ENCODE results near the gene SGK2. TPM values are rescaled to one million over a fixed set of nuclear protein-coding genes. Genes with fewer than 3 reads are reported as not detected.

The SGK2 gene
- 7.7 TPM for total RNA-seq

DNA sequence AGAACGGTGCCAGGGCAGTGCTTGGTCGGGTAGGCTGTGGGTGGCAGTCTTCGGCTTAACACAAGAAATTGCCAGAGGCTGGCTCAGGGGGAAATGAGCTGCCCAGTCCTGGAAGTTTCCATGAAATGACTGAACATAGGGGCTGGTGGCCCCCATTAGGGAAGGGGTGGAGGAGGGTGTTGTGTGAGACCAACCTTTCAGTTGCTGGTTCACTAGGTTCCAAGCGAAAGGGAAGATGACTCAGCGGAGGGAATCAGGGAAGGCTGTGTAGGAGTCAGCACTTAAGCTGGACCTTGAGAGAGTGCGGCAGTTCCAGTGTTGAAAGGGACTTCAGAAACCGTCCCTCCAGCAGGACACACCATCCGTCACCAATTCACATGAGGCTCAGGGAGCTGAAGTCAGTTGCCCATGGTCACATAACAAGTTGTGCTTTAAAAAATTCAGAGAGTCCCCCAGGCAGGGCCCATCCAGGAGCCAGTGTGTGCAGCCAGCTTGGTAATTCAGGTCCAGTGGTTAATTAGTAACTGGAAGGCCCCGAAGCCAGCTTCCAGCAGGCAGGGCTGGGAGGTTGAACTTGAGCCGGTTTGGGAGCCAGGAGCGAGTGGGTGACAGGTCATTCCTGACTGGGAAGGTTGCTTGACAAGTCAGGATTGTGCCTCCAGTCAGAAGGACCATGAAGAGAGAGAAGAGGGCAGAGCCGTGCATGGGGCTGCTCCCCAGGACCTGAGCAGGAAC, at the start of gene SGK2:
TSS of gene SGK2 (plus strand) at position 616 of the 735 bp plus-strand sequence. CDS start 7,469 bp downstream, outside the sequence.
- DNase-seq (ENCODE audit: low spot score), result no peak
- ATAC-seq, result peak; percentile 41
- intact Hi-C loops (cut with DNase I), result no loop called here

DNA sequence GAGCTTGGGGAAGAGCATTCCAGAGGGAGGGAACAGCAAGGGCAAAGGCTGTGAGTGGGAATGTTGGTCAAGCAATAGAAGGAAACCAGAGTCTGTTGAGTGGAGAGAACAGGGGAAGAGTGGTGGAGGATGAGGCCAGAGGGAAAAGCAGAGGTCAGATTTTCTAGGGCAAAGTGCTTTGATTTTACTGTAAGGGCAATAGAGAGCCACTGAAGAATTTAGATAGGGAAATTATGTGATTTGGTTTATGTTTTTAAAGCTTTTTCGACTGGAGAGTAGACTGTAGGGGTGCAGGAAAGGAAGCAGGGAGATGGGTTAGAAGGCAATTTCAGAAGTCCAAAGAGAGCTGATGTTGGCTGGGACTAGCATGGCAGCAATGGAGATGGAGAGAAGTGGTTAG, 46.9 kb upstream of the SGK2 start:
- DNase-seq (ENCODE audit: low spot score) (no peak), ATAC-seq (no peak)
- intact Hi-C loops (cut with DNase I), result no loop called here

DNA sequence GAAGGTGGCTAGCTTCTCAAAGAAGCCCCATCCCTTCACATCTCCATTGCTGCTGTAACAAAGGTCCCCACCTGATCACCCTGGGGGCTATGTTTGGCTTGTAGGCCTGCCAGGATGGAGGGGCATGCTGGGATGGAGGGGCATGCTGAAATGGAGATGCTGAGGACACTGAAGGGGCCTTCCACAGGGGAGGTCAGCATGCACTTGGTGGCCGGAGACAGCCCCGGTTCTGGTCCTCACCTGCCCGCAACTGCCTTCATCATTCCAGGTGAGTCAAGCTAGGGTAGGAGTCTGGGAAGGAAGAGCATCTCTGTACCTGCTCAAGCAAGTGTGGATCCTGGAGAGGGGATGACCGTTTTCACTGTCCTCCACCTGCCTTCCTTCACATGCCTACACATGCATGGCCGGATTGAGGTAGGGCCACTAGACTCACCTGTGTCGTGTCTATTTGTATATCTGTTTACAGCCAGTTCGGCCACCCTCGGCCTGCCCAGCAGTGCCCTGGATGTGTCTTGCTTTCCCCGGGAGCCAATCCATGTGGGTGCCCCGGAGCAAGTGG, 45.4 kb upstream of the SGK2 start:
- intact Hi-C loops (cut with DNase I), result no loop called here
- no peak for DNase-seq (ENCODE audit: low spot score)

DNA sequence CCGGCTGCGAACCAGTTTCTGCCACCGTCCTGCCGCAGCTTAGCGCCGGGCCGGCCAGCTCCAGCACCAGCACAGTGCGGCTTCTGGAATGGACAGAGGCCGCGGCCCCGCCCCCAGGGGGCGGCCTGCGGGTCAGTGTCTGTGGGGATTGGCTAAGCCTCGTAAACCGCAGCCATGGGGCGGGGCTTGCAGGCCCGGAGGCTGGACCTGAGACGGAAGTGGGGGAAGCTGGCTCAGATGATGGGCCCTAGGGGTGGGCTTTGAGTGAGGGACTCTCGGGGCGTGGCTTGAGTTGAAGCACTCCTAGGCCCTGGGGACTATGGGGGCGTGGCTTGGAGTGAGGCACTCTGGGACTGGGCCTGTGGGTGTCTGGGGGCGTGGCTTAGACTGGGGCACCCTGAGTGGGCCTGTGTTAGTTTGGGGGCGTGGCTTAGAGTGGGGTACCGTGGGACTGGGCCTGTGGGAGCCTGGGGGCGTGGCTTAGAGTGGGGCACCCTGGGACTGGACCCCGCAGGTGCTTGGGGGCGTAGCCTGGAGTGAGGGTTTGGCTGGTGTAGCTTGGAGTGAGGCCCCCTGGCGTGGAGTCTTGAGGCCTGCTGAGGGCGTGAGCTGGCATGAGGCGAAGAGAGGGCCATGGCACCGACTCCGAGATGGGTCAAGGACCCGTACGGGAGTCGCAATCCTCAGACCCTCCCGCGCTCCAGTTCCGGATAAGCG, 44.7 kb upstream of the SGK2 start:
- DNase-seq (ENCODE audit: low spot score) (peak; percentile 97), ATAC-seq (peak; percentile 97)
- intact Hi-C loops (cut with DNase I), result no loop called here

More for the DNA sequence above, 45.4 kb upstream of the SGK2 start:
- no peak for ATAC-seq

DNA sequence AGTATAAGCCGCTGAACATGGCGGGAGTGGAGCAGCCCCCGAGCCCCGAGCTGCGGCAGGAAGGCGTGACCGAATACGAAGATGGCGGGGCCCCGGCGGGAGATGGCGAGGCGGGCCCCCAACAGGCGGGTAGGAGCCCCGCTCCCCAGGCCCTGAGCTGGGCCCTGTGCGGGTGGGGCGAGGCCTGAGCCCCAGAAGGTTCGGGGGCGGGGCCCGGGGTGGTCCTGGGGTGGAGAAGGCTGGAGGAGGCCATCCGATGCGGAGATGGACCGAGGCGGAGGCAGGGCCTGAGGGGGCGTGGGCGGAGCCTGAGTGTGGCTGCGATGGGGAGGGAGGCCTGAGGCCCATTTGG, 44.2 kb upstream of the SGK2 start:
- peak; percentile 70 for DNase-seq (ENCODE audit: low spot score)
- ATAC-seq, result peak; percentile 27
- intact Hi-C loops (cut with DNase I), result no loop called here

DNA sequence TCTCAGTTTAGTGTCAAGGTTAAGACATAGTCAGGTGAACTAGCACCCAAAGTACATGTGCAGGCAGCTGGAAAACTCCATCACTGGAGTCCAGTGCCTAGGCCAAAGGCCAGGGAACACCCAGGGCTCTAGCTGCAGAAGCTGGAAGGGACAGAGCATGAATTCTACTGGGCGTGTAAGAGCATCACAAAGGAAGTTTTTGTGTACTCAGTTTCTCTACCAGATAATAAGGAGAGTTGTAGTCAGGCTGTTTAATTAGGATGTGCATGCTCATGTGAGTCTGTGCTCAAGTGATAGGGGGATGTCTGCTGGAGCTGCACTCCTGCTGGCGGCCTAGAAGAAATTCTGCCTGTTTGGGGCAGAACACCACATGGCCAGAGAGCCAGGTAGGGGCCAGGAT, 43.2 kb upstream of the SGK2 start:
- ATAC-seq (no peak), DNase-seq (ENCODE audit: low spot score) (no peak)
- intact Hi-C loops (cut with DNase I), result no loop called here

DNA sequence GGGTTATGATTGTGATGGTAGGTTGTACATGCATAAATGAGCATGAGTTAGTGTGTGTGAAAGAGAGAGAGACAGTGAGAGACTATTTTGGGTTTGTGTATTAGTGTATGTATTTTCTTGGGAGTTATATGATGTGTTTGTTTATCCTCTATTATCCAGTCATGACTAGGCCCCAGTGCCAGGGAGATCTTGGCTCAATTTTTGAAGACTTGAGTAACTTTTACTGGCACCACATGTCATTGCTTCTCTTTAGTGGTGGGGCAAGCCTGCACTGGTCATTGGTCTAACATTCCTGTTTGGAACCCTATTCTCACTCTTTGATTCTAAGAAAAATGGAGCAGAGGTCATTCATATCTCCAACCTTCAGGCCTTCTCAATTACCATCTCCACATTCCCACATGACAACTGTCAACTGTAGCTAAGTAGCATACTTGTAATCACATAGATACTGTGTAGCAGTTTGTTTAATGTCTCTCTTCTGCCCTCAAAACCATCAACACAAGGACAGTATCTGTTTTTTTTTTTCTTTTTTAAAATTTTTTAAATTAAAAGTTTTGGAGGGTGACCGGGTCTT, 42.5 kb upstream of the SGK2 start:
- DNase-seq (ENCODE audit: low spot score) (no peak), ATAC-seq (no peak)
- intact Hi-C loops (cut with DNase I), result no loop called here

DNA sequence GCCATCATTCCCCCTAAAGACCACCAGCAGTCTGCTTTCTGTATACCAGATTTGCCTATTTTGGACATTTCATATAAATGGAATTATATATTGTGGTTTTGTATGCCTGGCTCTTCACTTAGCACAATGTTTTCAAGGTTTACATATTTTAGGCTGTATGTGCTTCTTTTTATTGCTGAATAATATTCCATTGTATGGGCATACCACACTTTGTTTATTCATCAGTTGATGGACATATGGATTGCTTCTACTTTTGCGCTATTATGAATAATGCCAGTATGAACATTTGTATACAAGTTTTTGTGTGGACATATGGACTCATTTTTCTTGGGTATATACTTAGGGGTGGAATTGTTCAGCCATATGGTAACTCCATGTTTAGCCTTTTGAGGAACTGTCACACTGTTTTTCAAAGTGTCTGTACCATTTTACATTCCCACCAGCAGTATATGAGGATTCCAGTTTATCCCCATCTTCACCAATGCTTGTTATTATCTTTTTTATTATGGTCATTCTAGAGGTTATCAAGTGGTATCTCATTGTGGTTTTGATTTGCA, 38.7 kb upstream of the SGK2 start:
- DNase-seq (ENCODE audit: low spot score) (no peak), ATAC-seq (no peak)
- intact Hi-C loops (cut with DNase I), result no loop called here

DNA sequence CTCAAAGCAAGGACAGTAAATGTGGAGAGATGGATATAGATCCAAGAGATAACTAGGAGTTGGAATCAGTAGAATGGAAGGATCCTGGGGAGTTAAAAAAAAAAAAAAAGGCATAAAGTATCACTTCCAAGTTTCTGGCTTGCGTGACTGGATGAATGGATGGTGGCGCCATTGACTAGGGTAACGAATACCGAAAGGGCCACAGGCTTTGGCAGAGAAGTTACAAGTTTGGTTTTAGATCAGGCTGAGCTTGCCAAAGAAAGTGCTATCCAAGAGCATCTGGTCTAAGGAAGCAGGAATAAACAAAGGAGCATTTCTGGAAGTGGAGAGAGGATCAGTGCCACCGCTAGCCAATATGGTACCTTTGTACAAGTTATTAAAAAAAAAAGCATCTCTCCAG, 33.8 kb upstream of the SGK2 start:
- DNase-seq (ENCODE audit: low spot score), result no peak
- no peak for ATAC-seq
- intact Hi-C loops (cut with DNase I), result no loop called here

DNA sequence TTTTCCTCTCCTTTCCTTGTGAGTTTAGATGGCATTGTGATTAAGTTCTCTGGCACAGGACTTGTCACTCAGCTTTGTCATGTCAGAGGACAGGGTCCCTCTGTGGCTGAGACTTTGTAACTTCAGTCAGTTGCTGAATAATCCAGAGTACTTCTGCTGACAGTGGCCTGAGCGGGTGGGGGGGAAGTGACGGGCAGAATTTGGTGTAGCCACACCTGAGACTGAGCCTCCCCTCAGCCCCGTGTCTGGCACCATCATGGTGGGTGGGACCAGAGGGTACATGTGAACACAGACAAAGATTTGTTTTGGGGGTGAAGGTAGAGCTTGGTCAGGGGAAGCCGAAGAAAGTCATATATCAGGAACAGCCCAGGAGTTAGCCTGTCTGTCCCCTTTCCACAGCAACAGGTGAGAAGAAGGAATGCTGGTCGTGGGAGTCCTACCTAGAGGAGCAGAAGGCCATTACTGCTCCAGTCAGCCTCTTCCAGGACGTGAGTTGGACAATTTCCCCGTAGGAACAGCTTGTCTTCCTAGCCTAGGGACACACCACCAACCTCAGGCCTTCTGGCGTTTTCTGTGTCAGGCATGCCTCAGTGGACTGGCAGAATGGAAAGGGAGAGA, 30.5 kb upstream of the SGK2 start:
- ATAC-seq (no peak), DNase-seq (ENCODE audit: low spot score) (no peak)
- intact Hi-C loops (cut with DNase I), result no loop called here

DNA sequence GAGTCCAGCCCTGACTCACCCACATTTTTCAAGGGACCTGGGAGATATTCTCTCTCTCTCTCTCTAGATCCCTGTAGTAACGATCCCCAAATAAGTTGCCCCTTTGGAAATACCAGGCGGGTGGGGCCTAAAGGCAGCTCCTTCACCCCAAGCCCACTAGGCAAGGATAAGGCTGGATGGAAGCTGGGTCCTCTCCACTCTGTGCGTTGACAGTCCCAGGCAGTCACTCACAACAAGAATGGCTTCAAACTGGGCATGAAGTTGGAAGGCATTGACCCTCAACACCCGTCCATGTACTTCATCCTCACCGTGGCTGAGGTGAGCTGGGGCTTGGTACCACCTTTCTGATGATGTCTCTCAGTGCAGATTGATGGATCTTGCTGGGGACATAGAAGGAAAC, 29.8 kb upstream of the SGK2 start:
- DNase-seq (ENCODE audit: low spot score) (no peak), ATAC-seq (no peak)
- intact Hi-C loops (cut with DNase I), result no loop called here

DNA sequence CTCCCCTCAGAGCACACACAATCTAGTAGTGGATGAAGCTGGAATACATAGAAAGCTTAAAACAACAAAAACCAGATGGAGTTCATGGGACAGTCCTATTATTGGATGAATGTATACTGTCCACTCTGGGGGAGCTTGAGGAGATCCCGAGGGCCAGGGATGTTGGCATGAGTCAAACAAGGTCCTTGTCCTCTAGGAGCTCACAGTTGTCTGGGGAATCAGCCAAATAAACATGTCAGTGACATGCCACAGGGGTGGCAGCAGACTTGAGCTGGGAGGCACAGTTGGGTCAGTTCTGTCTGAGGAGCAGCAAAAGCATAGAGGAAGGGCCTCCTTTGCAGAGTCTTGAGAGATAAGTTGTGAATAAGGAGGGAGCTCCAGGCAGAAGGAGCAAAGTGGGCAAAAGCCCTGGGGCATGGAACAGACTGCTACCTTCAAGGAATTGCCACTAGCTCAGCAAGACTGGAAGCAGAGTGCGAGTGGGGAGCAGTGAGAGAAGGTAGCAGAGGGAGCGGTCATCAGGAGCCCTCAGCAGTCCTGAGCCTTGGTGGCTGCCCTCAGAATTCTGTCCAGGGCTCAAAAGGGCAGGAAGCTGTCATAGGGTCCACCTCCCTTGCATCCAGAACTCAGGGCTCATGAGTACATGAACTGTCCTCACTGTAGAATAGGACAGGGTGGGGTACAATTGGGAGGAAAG, 29.2 kb upstream of the SGK2 start:
- intact Hi-C loops (cut with DNase I), result loop anchor here (10.0 kb wide), 1 partner anchor 95 kb away; no protein-coding TSS in a partner anchor
- ATAC-seq (no peak), DNase-seq (ENCODE audit: low spot score) (no peak)

DNA sequence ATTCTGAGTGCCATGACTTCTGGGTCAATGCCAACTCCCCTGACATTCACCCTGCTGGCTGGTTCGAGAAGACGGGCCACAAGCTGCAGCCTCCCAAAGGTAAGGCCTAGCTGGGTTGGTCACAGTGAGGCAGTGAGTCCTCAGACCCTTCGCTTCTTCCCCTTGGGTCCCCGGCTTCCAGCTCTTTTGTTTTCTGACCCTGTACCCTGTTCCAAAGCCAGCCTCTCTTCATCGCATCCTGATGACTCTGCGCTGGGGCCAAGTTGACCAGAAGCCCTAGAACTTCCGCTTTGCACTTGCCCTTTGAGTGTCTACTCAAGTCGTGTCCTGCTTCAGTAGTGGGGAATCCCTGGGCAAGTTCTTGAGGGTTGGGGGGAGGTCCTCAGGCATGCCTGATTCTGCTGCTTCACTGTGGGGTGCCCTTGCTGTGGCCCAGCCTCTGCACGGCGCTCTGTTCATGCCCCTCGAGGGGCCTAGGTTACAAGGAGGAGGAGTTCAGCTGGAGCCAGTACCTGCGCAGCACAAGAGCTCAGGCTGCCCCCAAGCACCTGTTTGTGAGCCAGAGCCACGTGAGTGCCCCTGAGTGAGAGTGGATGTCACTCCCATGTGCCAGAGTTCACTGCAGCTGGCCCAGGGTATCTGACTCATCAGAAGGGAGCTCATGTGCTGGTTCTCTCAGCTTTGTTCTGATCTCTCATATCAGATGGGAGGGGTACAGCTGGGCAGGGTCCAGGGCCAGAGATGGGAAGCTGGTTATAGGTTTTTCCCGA, 28.3 kb upstream of the SGK2 start:
- no peak for DNase-seq (ENCODE audit: low spot score)
- intact Hi-C loops (cut with DNase I), result loop anchor here (10.0 kb wide), 1 partner anchor 94 kb away; no protein-coding TSS in a partner anchor
- no peak for ATAC-seq

DNA sequence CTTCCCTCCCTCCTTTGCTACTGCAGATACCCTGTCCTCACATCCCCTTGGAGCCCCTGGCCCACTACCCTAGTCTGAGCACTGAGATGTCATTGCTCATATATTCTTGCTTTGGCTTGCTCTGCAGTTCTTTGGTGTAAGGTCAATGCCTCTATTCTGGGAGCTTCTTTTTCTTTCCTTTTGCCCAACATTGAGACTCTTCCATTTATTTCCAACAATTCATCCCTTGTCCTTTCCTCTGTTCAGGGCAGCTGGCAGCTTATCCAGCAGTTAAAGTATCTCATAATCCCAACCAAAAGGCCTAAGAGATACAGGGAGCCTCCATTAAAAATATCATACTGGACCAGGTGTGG, 27.8 kb upstream of the SGK2 start:
- ATAC-seq (no peak), DNase-seq (ENCODE audit: low spot score) (no peak)
- intact Hi-C loops (cut with DNase I), result loop anchor here (10.0 kb wide), 1 partner anchor 94 kb away; no protein-coding TSS in a partner anchor

DNA sequence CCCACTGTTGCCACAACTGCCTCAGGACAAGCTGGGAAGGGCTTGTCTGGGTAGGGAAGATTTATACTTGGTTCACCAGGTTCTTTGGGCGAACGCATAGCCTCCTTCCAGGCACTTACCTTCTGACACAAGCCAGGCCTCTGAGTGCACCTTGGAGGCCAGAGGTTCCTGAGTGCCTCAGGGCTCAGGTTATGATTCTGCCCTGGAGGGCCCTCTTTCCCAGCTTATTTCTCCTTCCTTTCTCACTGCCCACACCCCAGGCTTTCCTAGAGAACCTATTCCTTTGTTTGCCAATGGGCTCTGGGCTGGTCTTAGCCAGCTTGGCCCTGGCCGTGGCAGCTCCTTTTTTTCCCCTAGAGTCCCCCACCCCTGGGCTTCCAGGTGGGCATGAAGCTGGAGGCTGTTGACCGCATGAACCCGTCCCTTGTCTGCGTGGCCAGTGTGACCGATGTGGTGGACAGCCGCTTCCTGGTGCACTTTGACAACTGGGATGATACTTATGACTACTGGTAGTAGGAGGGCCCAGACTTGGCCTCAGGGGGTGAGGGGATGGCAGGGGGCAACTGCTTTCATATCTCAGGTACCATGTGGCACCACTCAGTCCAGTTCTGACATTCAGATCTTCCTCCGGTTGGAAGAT, 26.3 kb upstream of the SGK2 start:
- no peak for ATAC-seq
- intact Hi-C loops (cut with DNase I), result loop anchor here (10.0 kb wide), 1 partner anchor 92 kb away; no protein-coding TSS in a partner anchor

DNA sequence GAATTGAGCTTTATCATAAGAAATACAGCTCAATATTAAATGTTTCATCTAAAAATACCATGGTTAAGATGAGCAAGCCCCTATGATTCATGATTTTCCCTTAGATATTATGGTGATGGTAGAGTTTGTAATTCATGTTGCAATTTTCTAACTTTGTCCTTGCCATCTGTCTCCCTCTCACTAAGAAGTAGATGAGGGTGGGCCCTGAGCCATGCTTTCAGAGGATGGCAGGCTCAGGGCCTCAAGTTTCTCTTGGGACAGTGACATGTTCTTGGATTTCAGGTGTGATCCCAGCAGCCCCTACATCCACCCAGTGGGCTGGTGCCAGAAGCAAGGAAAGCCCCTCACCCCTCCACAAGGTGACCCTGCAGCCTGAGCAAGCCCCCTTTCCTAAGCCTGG, 25.8 kb upstream of the SGK2 start:
- ATAC-seq, result no peak
- intact Hi-C loops (cut with DNase I), result loop anchor here (10.0 kb wide), 1 partner anchor 92 kb away; no protein-coding TSS in a partner anchor

More for the DNA sequence above, 26.3 kb upstream of the SGK2 start:
- no peak for DNase-seq (ENCODE audit: low spot score)

DNA sequence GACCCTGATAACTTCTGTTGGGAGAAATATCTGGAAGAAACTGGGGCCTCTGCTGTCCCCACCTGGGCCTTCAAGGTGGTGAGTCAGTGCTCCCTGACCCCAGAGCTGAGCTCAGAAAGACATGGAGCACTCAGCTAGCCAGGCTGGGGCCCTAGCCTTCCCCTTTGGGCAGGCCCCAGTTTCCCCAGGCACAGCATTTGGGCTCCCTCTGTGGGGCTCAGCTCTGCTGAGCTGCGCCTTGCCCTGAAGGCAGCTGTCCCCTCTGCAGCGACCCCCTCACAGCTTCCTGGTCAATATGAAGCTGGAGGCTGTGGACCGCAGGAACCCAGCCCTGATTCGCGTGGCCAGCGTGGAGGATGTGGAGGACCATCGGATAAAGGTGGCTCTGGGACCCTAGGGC, 24.8 kb upstream of the SGK2 start:
- ATAC-seq (no peak), DNase-seq (ENCODE audit: low spot score) (no peak)
- intact Hi-C loops (cut with DNase I), result loop anchor here (10.0 kb wide), 1 partner anchor 91 kb away; no protein-coding TSS in a partner anchor

More for the DNA sequence above, 25.8 kb upstream of the SGK2 start:
- no peak for DNase-seq (ENCODE audit: low spot score)
